HepG2 (cell line): Measurements from ENCODE around the gene CBL. TPM values are rescaled to one million over a fixed set of nuclear protein-coding genes. Genes with fewer than 3 reads are reported as not detected.

Source experiments
- ATAC-seq: fragments of 200-7000 bp; cut with Tn5 transposase; 3 replicates; pipeline ENCODE4 v1.9.1; 2020; ENCODE audit warnings: mild to moderate bottlenecking, moderate library complexity
- BruUV-seq: library from RNA; stranded (reverse); fragments of 400-500 nt; replicated peaks from 2 replicates; lab custom pipeline; 2021; lab: Mats Ljungman, UMichigan
- CTCF ChIA-PET: fragments of 300-600 bp; formaldehyde crosslinking; extraction: SDS; loops from one replicate; lab custom pipeline; 2021; ENCODE audit warnings: low total read pairs, inconsistent platforms, low intra/inter-chr PET ratio; lab: Yijun Ruan, JAX
- POLR2A ChIA-PET: fragments of 350-600 bp; sonication (Branson Sonifier 250); formaldehyde crosslinking; loops from one replicate; lab custom pipeline; 2020; ENCODE audit warnings: antibody characterized with exemption, inconsistent platforms; lab: Yijun Ruan, JAX
- DNase-seq: peaks from one replicate; pipeline ENCODE4 v3.0.0-alpha.2; 2015; ENCODE audit warnings: low spot score
- FAIRE-seq: peaks from 3 replicates; lab custom pipeline; 2011; peaks lifted over from hg19 to GRCh38; lab: Jason Lieb, UNC
- H2AFZ ChIP-seq: one replicate; pipeline ENCODE4 v1.6.1; 2011; ENCODE audit warnings: low read length, inconsistent platforms
- H3K27ac ChIP-seq: fragments of 300-600 bp; 3 replicates; pipeline ENCODE4 v1.8.0; 2011; ENCODE audit warnings: mixed run types, mild to moderate bottlenecking, mixed read lengths, low read length, inconsistent platforms; ENCODE audit not compliant: insufficient read depth; ENCODE audit errors: extremely low read length
- H3K27me3 ChIP-seq, 2 experiments: fragments of 200-600 bp in 1 of 2; 2 replicates in 1 of 2; 3 replicates in 1 of 2; pipeline versions ENCODE4 v1.6.0 to v1.8.0; 2011; ENCODE audit warnings: low read length in 2 of 2, mild to moderate bottlenecking in 2 of 2, moderate library complexity in 2 of 2, inconsistent platforms in 1 of 2; ENCODE audit not compliant: insufficient read depth in 2 of 2, control insufficient read depth in 1 of 2
- H3K36me3 ChIP-seq, 2 experiments: fragments of 200-600 bp in 1 of 2; replicated peaks in 1 of 2; 2 replicates in 1 of 2; 3 replicates in 1 of 2; pipeline versions ENCODE4 v1.5.1 to v1.8.0; 2011; ENCODE audit warnings: low read length in 2 of 2, inconsistent platforms in 1 of 2; ENCODE audit not compliant: insufficient read depth in 2 of 2, control insufficient read depth in 1 of 2
- H3K4me1 ChIP-seq: 2 replicates; pipeline ENCODE4 v1.5.1; 2012; ENCODE audit warnings: low read length, inconsistent platforms; ENCODE audit not compliant: insufficient read depth
- H3K4me2 ChIP-seq: 2 replicates; pipeline ENCODE4 v1.6.0; 2011; ENCODE audit warnings: low read depth, low read length, inconsistent platforms
- H3K4me3 ChIP-seq, 3 experiments: fragments of 200-600 bp in 1 of 3; sonication (generic), shearing (Covaris generic) in 1 of 3; replicated peaks in 1 of 3; 2 replicates each; pipeline ENCODE4 v1.5.1; 2011 to 2016; ENCODE audit warnings: low read length in 3 of 3, inconsistent platforms in 2 of 3, low read depth in 2 of 3, mild to moderate bottlenecking in 2 of 3, control low read depth in 1 of 3, mixed read lengths in 1 of 3; ENCODE audit not compliant: insufficient read depth in 1 of 3
- H3K79me2 ChIP-seq: one replicate; pipeline ENCODE4 v1.6.1; 2011; ENCODE audit warnings: low read length, inconsistent platforms; ENCODE audit not compliant: insufficient read depth
- H3K9ac ChIP-seq: 2 replicates; pipeline ENCODE4 v1.6.0; 2011; ENCODE audit warnings: mild to moderate bottlenecking, low read depth, low read length, inconsistent platforms; ENCODE audit not compliant: insufficient read depth
- H3K9me3 ChIP-seq: 2 replicates; pipeline ENCODE4 v1.5.1; 2012; ENCODE audit warnings: mild to moderate bottlenecking, low read length
- H4K20me1 ChIP-seq: 2 replicates; pipeline ENCODE4 v1.6.0; 2011; ENCODE audit warnings: inconsistent platforms, mild to moderate bottlenecking, low read length, moderate library complexity; ENCODE audit not compliant: insufficient read depth
- BHLHE40 ChIP-seq: IDR thresholded peaks from 2 replicates; pipeline ENCODE4 v1.6.1; 2011; ENCODE audit warnings: low read length, improper control_type of control experiment
- CEBPB ChIP-seq: IDR thresholded peaks from 2 replicates; pipeline ENCODE4 v1.6.1; 2011; ENCODE audit warnings: low read depth, low read length, improper control_type of control experiment, borderline replicate concordance
- FOSL1 ChIP-seq: sonication (generic); formaldehyde crosslinking; IDR thresholded peaks from 2 replicates; pipeline ENCODE4 v1.9.0; 2021; ENCODE audit warnings: missing genetic modification reagents, borderline replicate concordance
- KAT2B ChIP-seq: fragments of 150-350 bp; IDR thresholded peaks from 2 replicates; pipeline ENCODE4 v1.6.1; 2014; ENCODE audit warnings: low read depth, low read length, borderline replicate concordance
- RAD51 ChIP-seq: fragments of 450-650 bp; IDR thresholded peaks from 2 replicates; pipeline ENCODE4 v1.6.1; 2016; ENCODE audit warnings: borderline replicate concordance
- RXRB ChIP-seq: IDR thresholded peaks from 2 replicates; pipeline ENCODE4 v1.6.1; 2016; ENCODE audit warnings: borderline replicate concordance, missing genetic modification reagents, missing compliant biosample characterization
- TERF1 ChIP-seq: sonication (generic); formaldehyde crosslinking; IDR thresholded peaks from 2 replicates; pipeline ENCODE4 v1.8.0; 2022; ENCODE audit warnings: mild to moderate bottlenecking, missing genetic modification reagents, moderate library complexity
- USF2 ChIP-seq, 2 experiments: sonication (generic) in 1 of 2; formaldehyde crosslinking in 1 of 2; IDR thresholded peaks; 2 replicates each; pipeline versions ENCODE4 v1.5.1 to v1.6.1; 2011 to 2020; ENCODE audit warnings: borderline replicate concordance in 1 of 2, low read depth in 1 of 2, low read length in 1 of 2, mild to moderate bottlenecking in 1 of 2, missing genetic modification reagents in 1 of 2, moderate library complexity in 1 of 2
- ZNF317 ChIP-seq: sonication (generic); formaldehyde crosslinking; IDR thresholded peaks from 2 replicates; pipeline ENCODE4 v1.5.0; 2020; ENCODE audit warnings: mild to moderate bottlenecking, missing genetic modification reagents
- ZNF879 ChIP-seq: sonication (generic); formaldehyde crosslinking; IDR thresholded peaks from 2 replicates; pipeline ENCODE4 v1.8.1; 2023; ENCODE audit warnings: missing genetic modification reagents
- ZXDC ChIP-seq: sonication (generic); formaldehyde crosslinking; IDR thresholded peaks from 2 replicates; pipeline ENCODE4 v1.5.0; 2020; ENCODE audit warnings: mild to moderate bottlenecking, missing genetic modification reagents
- WGBS: methylation state at CpG from one replicate; pipeline ENCODE4 v1.1.6; 2017; ENCODE audit warnings: low lambda C conversion rate; 5-methylcytosine and 5-hydroxymethylcytosine counted together
- in situ Hi-C: cut with HindIII; loops from 2 replicates; pipeline ENCODE4 v1.10.0; 2017; ENCODE audit warnings: low pct_unique_long_range_greater_than_20kb; ENCODE audit not compliant: extremely low pct_ligation_motif_present
- intact Hi-C: fragments of 100-400 bp; cut with micrococcal nuclease; formaldehyde crosslinking; loops from one replicate; pipeline ENCODE4 v1.10.0; 2022; ENCODE audit not compliant: unreplicated experiment
- polyA plus RNA-seq, 8 experiments: library from polyadenylated mRNA; depleted of rRNA in 3 of 8; stranded (reverse) in 7 of 8; unstranded in 1 of 8; fragments of >200 nt; fragmentation: Illumina TruSeq in 4 of 8; extraction: Trizol in 4 of 8; gene quantifications; 2 replicates each; pipeline versions ENCODE4 v1.2.1 to v1.2.3, GENCODE V29; 2011 to 2016; ENCODE audit warnings: low read depth in 4 of 8, missing spikeins in 1 of 8, mixed read lengths in 1 of 8; ENCODE audit not compliant: insufficient read depth in 1 of 8
- total RNA-seq, 5 experiments: library from RNA; depleted of rRNA; stranded (reverse); fragments of >200 nt; fragmentation: Illumina TruSeq; extraction: Trizol; gene quantifications; 2 replicates each; pipeline ENCODE4 v1.2.3, GENCODE V29; 2016; ENCODE audit warnings: low read depth in 1 of 5

Gene CBL
- total and polyA plus RNA-seq, 2 of the 13 experiments (the other 11 are each of a cell fraction or from before 2014, with no cell fraction given) = 6.6 to 7.4 TPM

GRCh38 chr11:119196833-119197483 lies 9.2 kb upstream of the CBL start (continued):
- TF ChIP-seq ZXDC (no peak), CEBPB (peak; percentile 88), FOSL1 (CRISPR knock-in tag) (no peak), KAT2B (no peak), RXRB (CRISPR knock-in tag) (peak; percentile 21; the same call in 1 of the 2 replicates)

- Histone ChIP-seq H3K79me2 (no peaks in the 10 kb centered on the region), H3K36me3 (no peaks in the 10 kb centered on the region), H3K27ac (no peak overlapping the region), H2AFZ (no peak overlapping the region), H3K27me3 (no peaks in the 10 kb centered on the region), H3K4me3 (no peak overlapping the region), H3K4me2 (0 out of 2 replicates have a peak overlapping the region, but pooled peaks have one; percentile 27), H3K4me1 (peaks cover 31% of the 10 kb centered on the region), H3K9me3 (no peaks in the 10 kb centered on the region), H4K20me1 (no peaks in the 10 kb centered on the region), H3K9ac (no peak overlapping the region)
- in situ Hi-C loops = loop anchor here (10.0 kb wide), 1 partner anchor 276 kb away; no protein-coding TSS in a partner anchor
- intact Hi-C loops = loop anchor here (5.0 kb wide), 1 partner anchor 92 kb away; the partner anchor contains the start of gene C2CD2L
- BruUV-seq = no TSS peak
- 24% methylated on average over 6 of the region's 6 CpGs for WGBS
- TF ChIP-seq ZNF317 (CRISPR knock-in tag) = no peak
- TF ChIP-seq RAD51 = peak; percentile 90
- peak; percentile 33; the same call in 1 of the 2 replicates for TF ChIP-seq BHLHE40
- no peak for TF ChIP-seq ZNF879 (CRISPR knock-in tag)
- TF ChIP-seq TERF1 = no peak
- TF ChIP-seq USF2 (IDR thresholded peaks at IDR 0.05; ENCODE audit: low read depth, low read length) = peak; percentile 80
- TF ChIP-seq USF2 (CRISPR knock-in tag; IDR thresholded peaks at IDR 0.05; ENCODE audit: borderline replicate concordance) = peak; percentile 72; the same call in 1 of the 2 replicates
- DNase-seq = no peak
- ChIA-PET POLR2A (no interaction called here), CTCF (no interaction called here)
- no peak for FAIRE-seq
- no peak for ATAC-seq
Observed at GRCh38 chr11:119198925-119199324, 7.2 kb upstream of the CBL start.
